OCI-LY7 (cell line): ENCODE measurements around the gene TUB. TPM values are rescaled to one million over a fixed set of nuclear protein-coding genes. Genes with fewer than 3 reads are reported as not detected.

ENCODE experiments used
- BruUV-seq: library from RNA; stranded (reverse); fragments of 400-500 nt; replicated peaks from 2 replicates; lab custom pipeline; 2021; lab: Mats Ljungman, UMichigan
- CTCF ChIA-PET: fragments of 300-600 bp; sonication (Branson Sonifier 250); formaldehyde crosslinking; loops from one replicate; lab custom pipeline; 2022; ENCODE audit warnings: antibody characterized with exemption; ENCODE audit not compliant: unreplicated experiment; lab: Charles Lee
- POLR2A ChIA-PET: fragments of 300-600 bp; sonication (Branson Sonifier 250); formaldehyde crosslinking; loops from one replicate; lab custom pipeline; 2022; ENCODE audit warnings: antibody characterized with exemption; lab: Charles Lee
- DNase-seq: peaks from one replicate; pipeline ENCODE4 v3.0.0-alpha.2; 2015; ENCODE audit warnings: low spot score
- H2AFZ ChIP-seq: fragments of 200-600 bp; sonication (generic), shearing (Covaris generic); 2 replicates; pipeline ENCODE4 v1.6.1; 2014; ENCODE audit warnings: mild to moderate bottlenecking, antibody characterized with exemption, low read length, moderate library complexity
- H3K27ac ChIP-seq: fragments of 200-600 bp; sonication (generic); 2 replicates; pipeline ENCODE4 v1.5.1; 2014; ENCODE audit warnings: mixed run types, low read depth, mild to moderate bottlenecking, moderate library complexity, low read length, inconsistent platforms; ENCODE audit not compliant: poor library complexity, severe bottlenecking
- H3K36me3 ChIP-seq: fragments of 200-600 bp; sonication (generic); 2 replicates; pipeline ENCODE4 v1.6.1; 2014; ENCODE audit warnings: mild to moderate bottlenecking, antibody characterized with exemption, low read length, moderate library complexity, mixed read lengths; ENCODE audit not compliant: insufficient read depth
- H3K4me1 ChIP-seq: fragments of 200-600 bp; sonication (generic); 2 replicates; pipeline ENCODE4 v1.5.1; 2014; ENCODE audit warnings: mild to moderate bottlenecking, low read length; ENCODE audit not compliant: insufficient read depth, poor library complexity, severe bottlenecking
- H3K4me2 ChIP-seq: fragments of 200-600 bp; sonication (generic); 2 replicates; pipeline ENCODE4 v1.6.1; 2014; ENCODE audit warnings: mild to moderate bottlenecking, low read length
- H3K4me3 ChIP-seq: fragments of 200-600 bp; sonication (generic); 2 replicates; pipeline ENCODE4 v1.5.1; 2014; ENCODE audit warnings: mild to moderate bottlenecking, low read depth, low read length; ENCODE audit not compliant: poor library complexity, severe bottlenecking
- H3K79me2 ChIP-seq: fragments of 200-600 bp; sonication (generic); 2 replicates; pipeline ENCODE4 v1.6.1; 2016; ENCODE audit warnings: low read depth, mild to moderate bottlenecking, low read length, moderate library complexity, mixed read lengths; ENCODE audit not compliant: insufficient read depth
- H3K9me2 ChIP-seq: fragments of 200-600 bp; sonication (generic); 2 replicates; pipeline ENCODE4 v1.6.1; 2016; ENCODE audit warnings: mild to moderate bottlenecking, low read length, mixed read lengths; ENCODE audit not compliant: insufficient read depth
- H3K9me3 ChIP-seq: fragments of 200-600 bp; sonication (generic); 2 replicates; pipeline ENCODE4 v1.6.1; 2014; ENCODE audit warnings: mild to moderate bottlenecking, mixed run types, low read length, mixed read lengths
- H4K20me1 ChIP-seq: fragments of 200-600 bp; sonication (generic); 2 replicates; pipeline ENCODE4 v1.6.1; 2014; ENCODE audit warnings: mild to moderate bottlenecking, antibody characterized with exemption, low read length, moderate library complexity, mixed read lengths; ENCODE audit not compliant: insufficient read depth
- CTCF ChIP-seq: fragments of 200-600 bp; sonication (generic); conservative IDR thresholded peaks from 2 replicates; pipeline ENCODE4 v1.5.1; 2014; ENCODE audit warnings: mild to moderate bottlenecking, antibody characterized with exemption, low read length, moderate library complexity, mixed read lengths
- EZH2phosphoT487 ChIP-seq: fragments of 200-600 bp; sonication (generic); IDR thresholded peaks from 2 replicates; pipeline ENCODE4 v1.6.1; 2018; ENCODE audit warnings: low read depth, borderline replicate concordance, mild to moderate bottlenecking, mixed run types, antibody characterized with exemption, low read length, moderate library complexity, mixed read lengths
- intact Hi-C: fragments of 100-400 bp; cut with micrococcal nuclease; formaldehyde crosslinking; loops from one replicate; pipeline ENCODE4 v1.10.0; 2022; ENCODE audit not compliant: unreplicated experiment
- total RNA-seq, 2 experiments: library from RNA; depleted of rRNA in 1 of 2; stranded (reverse); fragments of >200 nt in 1 of 2; shearing (Covaris generic) in 1 of 2; gene quantifications; 2 replicates each; pipeline ENCODE4 v1.2.3, GENCODE V29; 2014 to 2022

TUB gene
- total RNA-seq, 2 experiments from 2014 or later: not detected

GRCh38 chr11:8036002-8036802 lies 44.8 kb upstream of the TUB start:
- no peaks in the 10 kb centered on the region for H3K9me2 ChIP-seq
- BruUV-seq: no TSS peak
- no peaks in the 10 kb centered on the region for H4K20me1 ChIP-seq
- H3K9me3 ChIP-seq: no peaks in the 10 kb centered on the region
- no peak for TF ChIP-seq CTCF
- TF ChIP-seq EZH2phosphoT487: no peak
- no peaks in the 10 kb centered on the region for H3K79me2 ChIP-seq
- no peak overlapping the region for H3K27ac ChIP-seq
- intact Hi-C loops: no loop called here
- no peaks in the 10 kb centered on the region for H3K36me3 ChIP-seq
- H3K4me3 ChIP-seq: no peak overlapping the region
- ChIA-PET CTCF (no interaction called here), POLR2A (no interaction called here)
- DNase-seq: no peak
- no peak overlapping the region for H3K4me2 ChIP-seq
- no peaks in the 10 kb centered on the region for H3K4me1 ChIP-seq
- H2AFZ ChIP-seq: no peak overlapping the region

GRCh38 chr11:8036986-8037385 lies 44.0 kb upstream of the TUB start:
- no peaks in the 10 kb centered on the region for H3K4me1 ChIP-seq
- H3K79me2 ChIP-seq: no peaks in the 10 kb centered on the region
- POLR2A ChIA-PET: no interaction called here
- TF ChIP-seq EZH2phosphoT487: no peak
- TF ChIP-seq CTCF: no peak
- no peaks in the 10 kb centered on the region for H3K9me3 ChIP-seq
- H2AFZ ChIP-seq: no peak overlapping the region
- BruUV-seq: no TSS peak
- no peak overlapping the region for H3K4me2 ChIP-seq
- DNase-seq: no peak
- H3K4me3 ChIP-seq: no peak overlapping the region
- no peak overlapping the region for H3K27ac ChIP-seq
- intact Hi-C loops: no loop called here
- H4K20me1 ChIP-seq: no peaks in the 10 kb centered on the region
- CTCF ChIA-PET: no interaction called here
- H3K36me3 ChIP-seq: no peaks in the 10 kb centered on the region
- no peaks in the 10 kb centered on the region for H3K9me2 ChIP-seq

DNA sequence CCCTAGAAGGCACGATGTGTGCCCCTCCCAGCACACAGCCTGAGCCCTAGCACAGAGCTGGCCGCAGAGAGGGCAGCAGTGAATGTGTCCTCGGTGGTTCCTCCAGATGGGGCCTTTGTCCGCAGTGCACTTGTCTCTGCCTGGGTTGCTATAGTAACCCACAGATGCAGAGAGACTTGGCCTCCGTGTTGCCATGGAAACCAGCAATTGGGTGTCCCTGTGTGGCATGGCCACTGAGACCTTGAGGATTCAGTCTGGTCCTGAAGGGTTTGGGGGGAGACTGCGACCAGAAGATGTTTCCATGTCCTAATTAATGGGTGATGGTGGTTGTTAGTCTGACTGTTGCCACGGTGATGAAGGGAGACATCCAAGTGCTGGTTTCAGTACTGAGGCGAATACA lies 42.6 kb upstream of the TUB start:
- no TSS peak for BruUV-seq
- CTCF ChIA-PET: interaction anchor here (1.6 kb wide), 1 partner anchor 61 kb away, joined by 5 read pairs; no protein-coding TSS in a partner anchor

More for the DNA sequence above, 42.6 kb upstream of the TUB start:
- H3K36me3 ChIP-seq: no peaks in the 10 kb centered on the region
- H3K27ac ChIP-seq: no peak overlapping the region
- no peak for DNase-seq
- no peaks in the 10 kb centered on the region for H4K20me1 ChIP-seq
- H3K9me2 ChIP-seq: no peaks in the 10 kb centered on the region
- H2AFZ ChIP-seq: no peak overlapping the region
- H3K4me2 ChIP-seq: no peak overlapping the region
- no peaks in the 10 kb centered on the region for H3K9me3 ChIP-seq
- POLR2A ChIA-PET: no interaction called here
- H3K4me1 ChIP-seq: no peaks in the 10 kb centered on the region
- H3K4me3 ChIP-seq: no peak overlapping the region
- no peak for TF ChIP-seq CTCF
- intact Hi-C loops: no loop called here
- no peaks in the 10 kb centered on the region for H3K79me2 ChIP-seq
